ENCODE results near the gene TAF1D.

Gene TAF1D

GRCh38 chr11:93718057-93718563 lies 23.2 kb downstream of the TAF1D start:
- TF ChIP-seq EGR1 (IDR thresholded peaks at IDR 0.05) (no peak), CEBPB (IDR thresholded peaks at IDR 0.05) (no peak), CREB1 (IDR thresholded peaks at IDR 0.05; ENCODE audit: low read depth) (no peak), EP300 (IDR thresholded peaks at IDR 0.05; ENCODE audit: borderline replicate concordance) (no peak), FOXM1 (IDR thresholded peaks at IDR 0.05; ENCODE audit: borderline replicate concordance, low read depth) (no peak), USF1 (IDR thresholded peaks at IDR 0.05) (no peak), TCF12 (IDR thresholded peaks at IDR 0.05; ENCODE audit: low read depth) (no peak), RAD21 (IDR thresholded peaks at IDR 0.05; ENCODE audit: low read depth) (no peak), NFIC (IDR thresholded peaks at IDR 0.05) (no peak), MAX (IDR thresholded peaks at IDR 0.05) (no peak), TAF1 (IDR thresholded peaks at IDR 0.05; ENCODE audit: low read depth) (no peak), REST (IDR thresholded peaks at IDR 0.05; ENCODE audit: low read depth) (no peak), ZBTB7A (IDR thresholded peaks at IDR 0.05; ENCODE audit: low read depth) (no peak), TEAD4 (IDR thresholded peaks at IDR 0.05) (no peak), YY1 (IDR thresholded peaks at IDR 0.05; ENCODE audit: low read depth) (no peak)

GRCh38 chr11:93717501-93717900 lies 23.8 kb downstream of the TAF1D start:
- TF ChIP-seq EP300 (IDR thresholded peaks at IDR 0.05; ENCODE audit: borderline replicate concordance) (no peak), TEAD4 (IDR thresholded peaks at IDR 0.05) (no peak), EGR1 (IDR thresholded peaks at IDR 0.05) (no peak), RAD21 (IDR thresholded peaks at IDR 0.05; ENCODE audit: low read depth) (no peak), NFIC (IDR thresholded peaks at IDR 0.05) (no peak), USF1 (IDR thresholded peaks at IDR 0.05) (no peak), TAF1 (IDR thresholded peaks at IDR 0.05; ENCODE audit: low read depth) (no peak), FOXM1 (IDR thresholded peaks at IDR 0.05; ENCODE audit: borderline replicate concordance, low read depth) (no peak), MAX (IDR thresholded peaks at IDR 0.05) (no peak), CREB1 (IDR thresholded peaks at IDR 0.05; ENCODE audit: low read depth) (no peak), TCF12 (IDR thresholded peaks at IDR 0.05; ENCODE audit: low read depth) (no peak), YY1 (IDR thresholded peaks at IDR 0.05; ENCODE audit: low read depth) (no peak), REST (IDR thresholded peaks at IDR 0.05; ENCODE audit: low read depth) (no peak), CEBPB (IDR thresholded peaks at IDR 0.05) (no peak), ZBTB7A (IDR thresholded peaks at IDR 0.05; ENCODE audit: low read depth) (no peak)

- TF ChIP-seq YY1 (IDR thresholded peaks at IDR 0.05; ENCODE audit: low read depth) (no peak), MAX (IDR thresholded peaks at IDR 0.05) (no peak), TCF12 (IDR thresholded peaks at IDR 0.05; ENCODE audit: low read depth) (no peak), CREB1 (IDR thresholded peaks at IDR 0.05; ENCODE audit: low read depth) (no peak), NFIC (IDR thresholded peaks at IDR 0.05) (no peak), USF1 (IDR thresholded peaks at IDR 0.05) (no peak), EP300 (IDR thresholded peaks at IDR 0.05; ENCODE audit: borderline replicate concordance) (no peak), FOXM1 (IDR thresholded peaks at IDR 0.05; ENCODE audit: borderline replicate concordance, low read depth) (no peak), TAF1 (IDR thresholded peaks at IDR 0.05; ENCODE audit: low read depth) (no peak), TEAD4 (IDR thresholded peaks at IDR 0.05) (no peak), EGR1 (IDR thresholded peaks at IDR 0.05) (no peak), CEBPB (IDR thresholded peaks at IDR 0.05) (no peak), ZBTB7A (IDR thresholded peaks at IDR 0.05; ENCODE audit: low read depth) (no peak), RAD21 (IDR thresholded peaks at IDR 0.05; ENCODE audit: low read depth) (no peak), REST (IDR thresholded peaks at IDR 0.05; ENCODE audit: low read depth) (no peak)
These were observed 25.4 kb downstream of the TAF1D start for GRCh38 chr11:93715797-93716396.

All from Ishikawa (cell line).